Measurements from ENCODE around the gene ALDH2.

DNA sequence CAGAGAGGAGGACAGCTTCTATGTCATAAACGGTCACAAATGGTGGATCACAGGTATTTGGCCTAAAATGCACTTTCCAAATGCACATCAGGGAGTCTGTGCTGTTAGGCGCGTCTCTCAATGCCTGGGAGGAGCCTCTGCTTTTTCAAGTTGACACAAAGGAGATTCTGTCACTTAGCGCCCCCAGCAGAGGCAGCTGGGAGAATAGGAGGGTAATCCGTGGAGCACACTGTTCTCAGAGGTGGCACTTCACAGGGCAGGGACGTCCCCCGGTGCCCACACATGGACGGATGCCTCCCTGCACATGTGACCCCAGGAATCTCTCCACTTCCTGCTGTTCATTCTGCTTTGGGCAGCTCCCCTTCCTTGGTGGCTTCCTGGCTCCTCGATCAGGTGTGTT is 19.4 kb upstream of the ALDH2 start:
- TF ChIP-seq POLR2AphosphoS5 (IDR thresholded peaks at IDR 0.05; ENCODE audit: borderline replicate concordance, low read depth, low read length): no peak
- TF ChIP-seq EZH2 (IDR thresholded peaks at IDR 0.05): no peak
- TF ChIP-seq FOXP2 (optimal IDR thresholded peaks at IDR 0.05; ENCODE audit: control extremely low read depth, extremely low read length, insufficient read depth): no peak
